ENCODE data around the gene FGF13.

The FGF13 gene

GRCh38 chrX:138664016-138664415 is 47.5 kb downstream of the FGF13 start:
- no peak for DNase-seq (ENCODE audit: low read depth)

DNA sequence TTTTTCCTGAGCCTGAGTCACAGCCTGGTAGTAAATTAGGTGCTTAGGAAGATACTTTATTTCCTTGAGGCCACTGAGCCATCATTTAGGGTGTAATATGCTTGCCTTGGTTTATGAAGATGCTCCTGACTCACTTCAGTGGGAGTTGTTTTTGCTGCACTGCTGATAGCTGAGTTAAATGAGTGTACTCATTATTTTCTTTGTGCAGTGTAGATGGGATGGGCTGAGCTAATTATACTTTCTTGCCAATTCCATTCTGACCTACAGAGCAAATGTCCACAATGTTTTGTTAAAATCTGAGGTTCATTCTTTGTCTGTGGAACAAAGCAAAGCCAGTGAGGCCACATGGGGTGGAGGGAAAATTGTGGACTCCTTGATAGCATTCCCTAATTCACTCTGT is 60.0 kb downstream of the FGF13 start:
- no peak for DNase-seq (ENCODE audit: low read depth)

- DNase-seq (ENCODE audit: low read depth) = no peak
These were observed 62.9 kb downstream of the FGF13 start for GRCh38 chrX:138648568-138648967.

- no peak for DNase-seq (ENCODE audit: low read depth)
These were observed 72.5 kb downstream of the FGF13 start for GRCh38 chrX:138638996-138639395.

Data from activated T-helper 1 cell treated with Interleukin-2 at 50 U/mL for 16 hours (primary cell).